Measurements from ENCODE around the gene SKAP1.
"Not testable (repeated sequence)": the region's sequence is repeated elsewhere in the genome, so short reads cannot be mapped to it uniquely, and the experiment has no call there.

Gene SKAP1

DNA sequence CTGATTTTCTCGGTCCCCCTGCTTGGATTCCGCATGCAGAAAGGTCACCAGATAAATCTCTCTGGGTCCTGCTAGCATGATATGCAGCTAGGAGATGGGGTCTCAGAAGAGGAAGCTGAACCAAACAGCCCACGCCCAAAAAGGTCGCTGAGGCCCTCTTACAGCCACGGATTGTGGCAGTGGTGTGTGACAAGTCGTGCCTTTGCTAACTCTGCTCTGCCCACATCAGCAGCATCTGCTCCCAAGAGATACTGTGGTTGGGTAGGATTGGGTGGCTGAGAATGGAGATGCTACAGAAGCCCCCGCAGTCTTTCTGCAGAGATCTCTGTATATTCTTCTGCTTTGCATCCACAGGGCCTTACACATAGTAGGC, 15.2 kb upstream of the SKAP1 start:
- no peak for DNase-seq (ENCODE audit: low spot score)

GRCh38 chr17:48444516-48445247, 14.7 kb upstream of the SKAP1 start:
- DNase-seq (ENCODE audit: low spot score), result no peak

- DNase-seq (ENCODE audit: low spot score), result no peak
Observed at GRCh38 chr17:48443712-48444111, 13.7 kb upstream of the SKAP1 start.

DNA sequence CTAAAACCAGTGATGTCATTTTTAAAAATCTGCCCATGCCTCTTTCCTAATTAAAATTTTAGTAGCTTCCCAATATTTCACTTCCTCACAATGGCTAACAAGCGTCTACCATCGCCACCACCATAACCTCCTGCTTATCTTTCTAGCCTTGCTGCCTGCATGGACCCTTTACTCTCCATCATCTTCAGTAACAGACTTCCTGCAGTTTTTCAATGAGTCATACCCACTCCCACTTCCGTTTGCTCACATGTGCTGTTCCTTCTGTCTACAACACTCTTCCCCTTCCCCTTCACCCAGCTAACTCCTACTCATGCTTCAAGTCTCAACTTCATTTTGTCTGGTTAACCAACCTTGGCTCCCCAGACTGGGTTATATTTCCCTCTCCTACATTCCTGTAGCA, 12.8 kb upstream of the SKAP1 start:
- no peak for DNase-seq (ENCODE audit: low spot score)

GRCh38 chr17:48441862-48442261, 11.8 kb upstream of the SKAP1 start:
- DNase-seq (ENCODE audit: low spot score), result no peak

DNA sequence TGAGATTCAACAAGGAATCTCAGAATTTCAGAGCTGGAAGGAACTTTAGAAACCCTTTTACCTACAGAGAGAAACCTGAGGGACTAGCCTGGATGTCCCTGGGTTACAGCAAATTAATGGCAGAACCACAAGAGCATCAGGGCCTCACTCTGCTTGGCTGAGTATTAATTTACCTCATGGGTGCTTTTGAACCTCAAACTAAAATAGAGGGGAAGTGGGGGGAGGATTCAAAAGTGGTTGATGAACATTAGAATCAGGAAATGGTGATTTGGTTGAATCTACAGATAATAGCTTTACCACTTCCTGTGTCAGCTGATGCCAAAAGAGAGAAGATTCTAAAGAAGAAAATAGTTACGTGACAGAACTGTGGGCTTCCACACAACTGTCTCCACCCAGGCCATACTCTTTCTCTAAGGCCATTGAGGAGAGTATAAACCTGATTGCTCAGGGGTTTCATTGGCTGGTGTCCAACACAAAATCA, 11.3 kb upstream of the SKAP1 start:
- DNase-seq (ENCODE audit: low spot score), result no peak

DNA sequence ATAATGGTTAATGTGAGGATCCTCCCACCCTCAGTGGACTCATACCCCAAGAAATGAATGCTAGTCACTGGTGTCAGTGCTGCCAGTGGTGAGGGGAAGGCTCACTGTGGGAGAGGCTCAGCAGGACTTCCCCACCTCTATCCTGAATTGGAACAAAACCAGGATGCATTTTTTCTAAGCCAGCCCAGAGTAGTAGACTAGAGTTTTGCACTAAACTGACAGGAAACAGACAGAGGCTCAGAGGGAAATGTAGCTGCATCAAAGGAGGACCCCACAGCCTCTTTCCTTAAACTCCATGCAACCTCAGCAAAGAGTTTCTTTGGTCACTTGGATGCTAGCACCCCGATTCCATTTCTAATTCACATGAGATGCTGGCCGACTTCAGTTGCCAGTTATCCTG, 10.7 kb upstream of the SKAP1 start:
- DNase-seq (ENCODE audit: low spot score), result no peak

DNA sequence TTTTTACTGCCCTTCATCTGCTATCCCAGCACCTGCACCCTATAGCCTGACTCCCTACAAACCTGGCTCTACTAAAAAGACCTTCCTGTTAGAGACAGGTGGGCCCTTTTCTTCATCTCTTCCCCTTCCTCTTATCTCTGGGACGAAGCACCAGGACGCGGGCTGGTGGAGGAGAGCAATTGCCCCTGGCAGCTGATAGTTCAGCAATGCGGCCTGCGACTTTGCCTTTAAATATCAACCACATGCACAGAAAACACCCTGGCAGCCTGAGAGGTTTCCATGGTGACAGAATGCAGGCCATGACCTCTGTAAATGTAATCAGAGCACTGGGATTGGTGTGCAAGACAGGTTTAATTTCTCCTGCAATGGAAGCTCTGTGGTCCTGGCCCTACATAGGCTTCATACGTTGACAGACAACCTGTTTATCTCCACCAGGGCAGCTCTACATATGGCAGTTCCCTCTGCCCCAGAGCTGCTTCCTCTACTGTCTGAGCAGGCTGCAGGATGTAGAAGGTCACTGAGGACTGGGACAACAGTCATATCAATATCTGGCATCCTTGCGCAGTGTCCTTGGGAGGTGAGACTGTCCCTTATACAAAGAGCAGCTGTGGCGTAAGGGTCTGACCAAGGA, 10.0 kb upstream of the SKAP1 start:
- no peak for DNase-seq (ENCODE audit: low spot score)

- DNase-seq (ENCODE audit: low spot score), result no peak
Observed at GRCh38 chr17:48439110-48439850, 9.3 kb upstream of the SKAP1 start.

DNA sequence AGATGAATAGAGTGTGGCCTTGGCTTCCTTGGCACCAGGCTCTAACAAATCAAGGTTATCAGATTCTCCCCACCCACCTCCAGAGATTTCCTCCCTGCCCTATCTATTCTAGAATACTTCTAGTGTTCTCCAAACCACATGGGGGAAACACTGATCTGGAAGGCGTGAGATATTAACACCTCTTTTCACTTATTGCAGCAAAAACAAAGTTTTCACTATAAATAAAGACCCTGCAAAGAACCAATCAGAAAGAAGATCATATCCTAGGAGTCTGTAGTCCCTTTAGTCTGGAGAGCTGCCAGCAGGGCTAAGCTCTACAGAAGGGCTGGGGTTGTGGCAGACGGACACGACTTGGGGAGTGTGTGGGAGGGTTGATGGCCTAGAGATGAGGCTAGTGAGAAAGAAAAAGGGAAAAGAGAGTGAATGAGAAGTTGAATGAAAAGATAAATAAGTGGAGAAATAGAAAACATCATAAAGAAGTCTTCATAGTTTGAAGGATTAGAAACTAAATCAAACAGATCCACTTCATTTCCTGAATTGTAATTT, 8.6 kb upstream of the SKAP1 start:
- no peak for DNase-seq (ENCODE audit: low spot score)

- DNase-seq (ENCODE audit: low spot score), result no peak
Observed at GRCh38 chr17:48433896-48434295, 3.9 kb upstream of the SKAP1 start.

GRCh38 chr17:48432820-48433775, 3.1 kb upstream of the SKAP1 start:
- DNase-seq (ENCODE audit: low spot score), result no peak

DNA sequence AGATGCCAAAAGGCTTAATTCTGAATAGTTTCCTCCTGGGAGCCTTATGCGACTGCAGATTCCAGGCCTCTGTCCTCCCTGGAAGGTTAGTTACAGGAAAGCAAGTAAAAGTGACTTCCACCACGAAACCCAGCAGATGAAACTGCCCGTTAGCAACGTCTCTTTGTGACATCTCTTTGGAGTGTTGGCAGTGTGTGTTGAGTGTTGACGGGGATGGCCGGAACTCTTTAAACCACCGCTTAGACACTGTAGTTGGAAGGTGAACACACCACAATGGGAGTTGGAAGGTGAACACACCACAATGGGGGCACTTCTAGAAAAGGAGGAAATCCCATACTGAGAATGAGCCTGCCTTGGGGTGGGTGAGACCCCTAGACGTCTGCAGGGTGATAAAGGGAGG, 858 bp downstream of the SKAP1 start:
- no peak for DNase-seq (ENCODE audit: low spot score)

- DNase-seq (ENCODE audit: low spot score), result no peak
Observed at GRCh38 chr17:48427598-48427997, 2.4 kb downstream of the SKAP1 start.

- no peak for DNase-seq (ENCODE audit: low spot score)
Observed at GRCh38 chr17:48426761-48427500, 3.1 kb downstream of the SKAP1 start.

- DNase-seq (ENCODE audit: low spot score), result no peak
Observed at GRCh38 chr17:48426019-48426665, 3.9 kb downstream of the SKAP1 start.

DNA sequence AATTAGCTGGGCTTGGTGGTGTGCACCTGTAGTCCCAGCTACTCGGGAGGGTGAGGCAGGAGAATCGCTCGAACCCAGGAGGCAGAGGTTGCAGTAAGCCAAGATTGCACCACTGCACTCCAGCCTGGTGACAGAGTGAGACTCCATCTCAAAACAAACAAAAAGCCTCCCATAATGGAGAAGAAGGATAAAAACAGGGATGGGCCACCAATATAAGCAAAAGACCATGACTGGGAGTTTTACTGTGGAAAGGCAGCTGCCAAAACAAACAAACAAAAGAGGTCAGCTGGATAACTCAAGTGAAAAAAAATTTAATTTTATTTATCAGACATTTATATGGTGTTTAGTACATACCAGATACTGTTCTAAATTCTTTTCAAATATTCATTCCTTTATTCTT, 8.0 kb downstream of the SKAP1 start:
- not testable (repeated sequence) for DNase-seq (ENCODE audit: low spot score)

GRCh38 chr17:48420823-48421222, 9.2 kb downstream of the SKAP1 start:
- DNase-seq (ENCODE audit: low spot score), result no peak

- no peak for DNase-seq (ENCODE audit: low spot score)
Observed at GRCh38 chr17:48416971-48417370, 13.0 kb downstream of the SKAP1 start.

DNA sequence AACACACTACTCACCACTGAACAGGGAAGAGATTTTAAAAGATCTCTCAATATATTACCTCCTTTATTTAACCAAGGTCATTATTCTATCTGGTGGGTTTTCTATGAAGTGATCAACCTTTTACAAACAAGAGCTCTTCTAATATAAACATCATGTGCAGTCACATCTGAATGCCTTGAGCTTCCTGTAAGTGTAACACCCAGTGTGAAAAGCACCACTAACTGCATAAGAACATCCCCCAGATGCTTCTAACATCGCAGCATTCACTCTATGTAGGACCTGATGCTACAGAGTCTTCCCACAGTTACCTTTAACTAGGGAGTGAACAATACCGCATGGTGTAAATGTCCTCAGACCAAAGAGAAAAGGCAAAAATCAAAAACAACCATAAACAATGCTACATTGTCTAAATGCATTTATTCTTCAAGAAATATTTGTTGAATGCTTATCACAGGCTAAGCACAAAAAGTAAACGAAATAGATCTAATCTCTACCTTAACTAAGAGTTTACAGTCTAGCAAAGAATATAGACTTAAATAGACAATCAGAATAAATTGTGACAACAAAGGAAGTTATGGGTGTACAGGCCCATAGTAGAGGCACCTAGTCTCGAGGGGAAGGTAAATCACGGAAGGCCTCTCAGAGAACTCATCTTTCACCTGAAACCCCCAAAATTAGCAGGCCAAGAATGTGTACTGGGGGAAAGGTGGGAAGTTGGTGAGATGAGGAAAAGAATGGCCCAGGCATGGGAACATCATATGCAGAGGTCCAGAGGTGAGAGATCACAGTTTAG, 16.2 kb downstream of the SKAP1 start:
- no peak for DNase-seq (ENCODE audit: low spot score)

All from cerebellar cortex (tissue), 1 donor.